GM23338 (cell line): ENCODE data around the gene FKBP1A. TPM values are rescaled to one million over a fixed set of nuclear protein-coding genes. Genes with fewer than 3 reads are reported as not detected.

Source experiments
- ATAC-seq: fragments of 200-7000 bp; cut with Tn5 transposase; 3 replicates; pipeline ENCODE4 v1.9.1; 2020
- DNase-seq: peaks from one replicate; pipeline ENCODE4 v3.0.0-alpha.2; 2015; ENCODE audit warnings: low spot score
- H2AFZ ChIP-seq: fragments of 200-600 bp; sonication (generic); 2 replicates; pipeline ENCODE4 v1.8.0; 2016; ENCODE audit warnings: antibody characterized with exemption, mild to moderate bottlenecking, moderate library complexity
- H3F3A ChIP-seq: fragments of 200-600 bp; sonication (generic); replicated peaks from 2 replicates; pipeline ENCODE4 v1.8.0; 2017; ENCODE audit warnings: antibody characterized with exemption, mixed run types, low read depth
- H3K27ac ChIP-seq: fragments of 200-600 bp; sonication (generic); 2 replicates; pipeline ENCODE4 v1.6.1; 2016; ENCODE audit warnings: low read depth
- H3K27me3 ChIP-seq: fragments of 200-600 bp; sonication (generic); 2 replicates; pipeline ENCODE4 v1.8.0; 2016; ENCODE audit warnings: mild to moderate bottlenecking, mixed run types, moderate library complexity; ENCODE audit not compliant: insufficient read depth
- H3K36me3 ChIP-seq: fragments of 200-600 bp; sonication (generic); 2 replicates; pipeline ENCODE4 v1.8.0; 2016; ENCODE audit warnings: mild to moderate bottlenecking; ENCODE audit not compliant: insufficient read depth
- H3K4me1 ChIP-seq: fragments of 200-600 bp; sonication (generic); 2 replicates; pipeline ENCODE4 v1.8.0; 2016; ENCODE audit warnings: mild to moderate bottlenecking, moderate library complexity; ENCODE audit not compliant: insufficient read depth
- H3K4me2 ChIP-seq: fragments of 200-600 bp; sonication (generic); 2 replicates; pipeline ENCODE4 v1.7.1; 2017; ENCODE audit warnings: mixed run types
- H3K4me3 ChIP-seq: fragments of 200-600 bp; sonication (generic); 2 replicates; pipeline ENCODE4 v1.6.1; 2016; ENCODE audit warnings: mixed run types
- H3K79me2 ChIP-seq: fragments of 200-600 bp; sonication (generic); replicated peaks from 2 replicates; pipeline ENCODE4 v1.8.0; 2017; ENCODE audit warnings: mild to moderate bottlenecking; ENCODE audit not compliant: insufficient read depth
- H3K9me2 ChIP-seq: fragments of 200-600 bp; sonication (generic); 2 replicates; pipeline ENCODE4 v1.8.0; 2017; ENCODE audit not compliant: insufficient read depth
- H4K20me1 ChIP-seq: fragments of 200-600 bp; sonication (generic); replicated peaks from 2 replicates; pipeline ENCODE4 v1.8.0; 2017; ENCODE audit warnings: mild to moderate bottlenecking; ENCODE audit not compliant: insufficient read depth
- H3K27ac Mint-ChIP-seq: 2 replicates; pipeline ENCODE4 v1.8.0; 2020; ENCODE audit warnings: inconsistent platforms, mild to moderate bottlenecking, moderate library complexity, mixed read lengths
- H3K27me3 Mint-ChIP-seq: 3 replicates; pipeline ENCODE4 v1.8.0; 2022; ENCODE audit warnings: low read depth, mild to moderate bottlenecking, moderate library complexity, mixed read lengths, inconsistent platforms; ENCODE audit not compliant: insufficient read depth, poor library complexity
- H3K36me3 Mint-ChIP-seq: 3 replicates; pipeline ENCODE4 v1.8.0; 2021; ENCODE audit warnings: low read depth, mild to moderate bottlenecking, inconsistent platforms, moderate library complexity, mixed read lengths
- H3K4me1 Mint-ChIP-seq: 3 replicates; pipeline ENCODE4 v1.8.0; 2020; ENCODE audit warnings: mild to moderate bottlenecking, inconsistent platforms, mixed read lengths
- H3K4me3 Mint-ChIP-seq: 3 replicates; pipeline ENCODE4 v1.8.0; 2021; ENCODE audit warnings: moderate library complexity, mild to moderate bottlenecking, inconsistent platforms, mixed read lengths
- H3K9me3 Mint-ChIP-seq: 3 replicates; pipeline ENCODE4 v1.8.0; 2020; ENCODE audit warnings: moderate library complexity, mild to moderate bottlenecking, inconsistent platforms, mixed read lengths
- CREB1 ChIP-seq: fragments of 250-450 bp; sonication (Bioruptor Pico); IDR thresholded peaks from 2 replicates; pipeline ENCODE4 v1.5.0; 2020; ENCODE audit warnings: low read depth, mild to moderate bottlenecking, moderate library complexity
- CTCF ChIP-seq, 2 experiments: fragments of 200-600 bp in 1 of 2; sonication (generic) in 1 of 2; conservative IDR thresholded peaks; 2 replicates each; pipeline versions ENCODE4 v1.5.1 to v1.6.1; 2016 to 2017; ENCODE audit warnings: antibody characterized with exemption in 2 of 2, low read depth in 2 of 2, mild to moderate bottlenecking in 2 of 2, moderate library complexity in 1 of 2
- ETS1 ChIP-seq: IDR thresholded peaks from 2 replicates; pipeline ENCODE4 v1.6.1; 2016; ENCODE audit warnings: antibody characterized with exemption
- EZH2 ChIP-seq: fragments of 200-600 bp; sonication (generic); IDR thresholded peaks from one replicate; pipeline ENCODE4 v1.8.0; 2017; ENCODE audit warnings: antibody characterized with exemption, mild to moderate bottlenecking, low read depth; ENCODE audit not compliant: unreplicated experiment
- JUNB ChIP-seq: IDR thresholded peaks from one replicate; pipeline ENCODE4 v1.6.1; 2016; ENCODE audit warnings: antibody characterized with exemption; ENCODE audit not compliant: unreplicated experiment
- NANOG ChIP-seq: IDR thresholded peaks from 2 replicates; pipeline ENCODE4 v1.6.1; 2016; ENCODE audit warnings: antibody characterized with exemption, borderline replicate concordance
- POLR2AphosphoS5 ChIP-seq: IDR thresholded peaks from 2 replicates; pipeline ENCODE4 v1.6.1; 2016; ENCODE audit warnings: antibody characterized with exemption, low read depth
- STAT1 ChIP-seq: IDR thresholded peaks from one replicate; pipeline ENCODE4 v1.6.1; 2016; ENCODE audit warnings: antibody characterized with exemption; ENCODE audit not compliant: unreplicated experiment
- ZNF114 ChIP-seq: fragments of 250-450 bp; sonication (Bioruptor Pico); IDR thresholded peaks from 2 replicates; pipeline ENCODE4 v1.5.0; 2020; ENCODE audit warnings: mild to moderate bottlenecking, moderate library complexity
- ZNF331 ChIP-seq: fragments of 250-450 bp; sonication (Bioruptor Pico); IDR thresholded peaks from 2 replicates; pipeline ENCODE4 v1.5.0; 2020; ENCODE audit warnings: low read depth, mild to moderate bottlenecking, moderate library complexity
- ZNF462 ChIP-seq: fragments of 250-450 bp; sonication (Bioruptor Pico); IDR thresholded peaks from 2 replicates; pipeline ENCODE4 v1.5.0; 2020; ENCODE audit warnings: mild to moderate bottlenecking, moderate library complexity
- polyA plus RNA-seq: library from polyadenylated mRNA; unstranded; fragments of >200 nt; fragmentation: Nextera tagmentation; extraction: Ambion mirVana; gene quantifications from 2 replicates; pipeline ENCODE4 v1.2.1, GENCODE V29; 2016
- total RNA-seq: library from RNA; depleted of rRNA; stranded (reverse); fragments of >200 nt; shearing (Covaris generic); gene quantifications from 2 replicates; pipeline ENCODE4 v1.2.3, GENCODE V29; 2014

Gene FKBP1A
- total and polyA plus RNA-seq, 2 experiments from 2014 or later, result 171 to 350 TPM

GRCh38 chr20:1321654-1321939, 71.3 kb downstream of the FKBP1A start:
- no peaks in the 10 kb centered on the region for H3K36me3 Mint-ChIP-seq
- peaks cover 6% of the 10 kb centered on the region; the same call in 1 of the 2 replicates for H3K4me1 ChIP-seq
- H3K4me2 ChIP-seq, result no peak overlapping the region
- no peak overlapping the region for H3K4me3 ChIP-seq
- TF ChIP-seq NANOG, result no peak
- no peak for TF ChIP-seq ZNF331
- TF ChIP-seq CREB1, result no peak
- TF ChIP-seq STAT1, result no peak
- TF ChIP-seq EZH2, result no peak
- no peak for TF ChIP-seq ETS1
- H2AFZ ChIP-seq, result 0 out of 2 replicates have a peak overlapping the region, but pooled peaks have one; percentile 20
- H4K20me1 ChIP-seq, result peaks cover 6% of the 10 kb centered on the region; the same call in 1 of the 2 replicates
- no peaks in the 10 kb centered on the region for H3K36me3 ChIP-seq
- no peak overlapping the region for H3K4me3 Mint-ChIP-seq
- ATAC-seq (no peak), DNase-seq (no peak)
- H3K4me1 Mint-ChIP-seq, result no peaks in the 10 kb centered on the region
- no peak overlapping the region for H3K27ac ChIP-seq
- H3K27me3 Mint-ChIP-seq, result peaks cover 4% of the 10 kb centered on the region
- no peaks in the 10 kb centered on the region for H3F3A ChIP-seq
- no peak overlapping the region for H3K27ac Mint-ChIP-seq
- no peaks in the 10 kb centered on the region for H3K9me2 ChIP-seq
- H3K9me3 Mint-ChIP-seq, result no peaks in the 10 kb centered on the region
- H3K79me2 ChIP-seq, result peaks cover 12% of the 10 kb centered on the region
- no peaks in the 10 kb centered on the region for H3K27me3 ChIP-seq

- no peak overlapping the region for H3K4me2 ChIP-seq
- H3K36me3 ChIP-seq, result no peaks in the 10 kb centered on the region
- no peak overlapping the region for H3K4me3 Mint-ChIP-seq
- H4K20me1 ChIP-seq, result peaks cover under 1% of the 10 kb centered on the region; the same call in 1 of the 2 replicates
- H3F3A ChIP-seq, result no peaks in the 10 kb centered on the region
- ATAC-seq (no peak), DNase-seq (no peak)
- H3K9me2 ChIP-seq, result no peaks in the 10 kb centered on the region
- no peaks in the 10 kb centered on the region for H3K9me3 Mint-ChIP-seq
- H3K27me3 Mint-ChIP-seq, result peaks cover 4% of the 10 kb centered on the region
- no peak overlapping the region for H3K27ac ChIP-seq
- no peak overlapping the region for H3K27ac Mint-ChIP-seq
- H3K79me2 ChIP-seq, result peaks cover 6% of the 10 kb centered on the region
- no peak overlapping the region for H3K4me3 ChIP-seq
- H2AFZ ChIP-seq, result 0 out of 2 replicates have a peak overlapping the region, but pooled peaks have one; percentile 20
- H3K4me1 Mint-ChIP-seq, result no peaks in the 10 kb centered on the region
- H3K27me3 ChIP-seq, result no peaks in the 10 kb centered on the region
- H3K36me3 Mint-ChIP-seq, result no peaks in the 10 kb centered on the region
- H3K4me1 ChIP-seq, result peaks cover under 1% of the 10 kb centered on the region; the same call in 1 of the 2 replicates
- TF ChIP-seq JUNB (no peak), ZNF462 (no peak), POLR2AphosphoS5 (no peak), ZNF114 (CRISPR knock-in tag) (no peak), CTCF (conservative IDR thresholded peaks at IDR 0.05; ENCODE audit: low read depth in 2 of 2) (no peak), NANOG (no peak), EZH2 (no peak), ZNF331 (no peak), STAT1 (no peak), CREB1 (no peak)
These were observed 71.8 kb downstream of the FKBP1A start for GRCh38 chr20:1320902-1321653.
